Mesodermal cell (in vitro differentiated cells): ENCODE data around the gene EMID1.

Experiments used
- H3K27ac ChIP-seq: 2 replicates; pipeline ENCODE4 v1.7.0; 2013; ENCODE audit warnings: mild to moderate bottlenecking, low read depth, low read length, moderate library complexity; ENCODE audit not compliant: severe bottlenecking
- H3K36me3 ChIP-seq: 2 replicates; pipeline ENCODE4 v1.7.1; 2013; ENCODE audit warnings: mild to moderate bottlenecking, low read length, moderate library complexity; ENCODE audit not compliant: control insufficient read depth, insufficient read depth
- H3K4me1 ChIP-seq: one replicate; pipeline ENCODE4 v1.7.1; 2013; ENCODE audit warnings: mild to moderate bottlenecking, low read length; ENCODE audit not compliant: insufficient read depth, control insufficient read depth, poor library complexity, severe bottlenecking
- H3K4me3 ChIP-seq: 2 replicates; pipeline ENCODE4 v1.7.0; 2013; ENCODE audit warnings: low read length, control low read depth, mild to moderate bottlenecking; ENCODE audit not compliant: insufficient read depth, poor library complexity, severe bottlenecking; ENCODE audit errors: extremely low read depth
- H3K9me3 ChIP-seq: 2 replicates; pipeline ENCODE4 v1.7.1; 2013; ENCODE audit warnings: mild to moderate bottlenecking, low read length, moderate library complexity; ENCODE audit not compliant: control insufficient read depth
- WGBS, 2 experiments: methylation state at CpG; one replicate each; pipeline ENCODE4 v1.1.5; 2013; ENCODE audit warnings: missing lambda C conversion rate in 2 of 2; ENCODE audit not compliant: insufficient coverage in 2 of 2; 5-methylcytosine and 5-hydroxymethylcytosine counted together

The EMID1 gene

GRCh38 chr22:29266564-29267461 is 61.1 kb downstream of the EMID1 start:
- 20 to 22% methylated on average over 8 to 11 of the region's 13 CpGs for WGBS, 2 experiments
- Histone ChIP-seq H3K27ac (peak overlapping the region; percentile 100), H3K4me3 (peak overlapping the region; percentile 95), H3K36me3 (peaks cover 64% of the 10 kb centered on the region), H3K9me3 (no peaks in the 10 kb centered on the region), H3K4me1 (peaks cover 23% of the 10 kb centered on the region)

- Histone ChIP-seq H3K9me3 (no peaks in the 10 kb centered on the region), H3K36me3 (peaks cover 70% of the 10 kb centered on the region), H3K4me3 (peak overlapping the region; percentile 95), H3K27ac (peak overlapping the region; percentile 100), H3K4me1 (peaks cover 23% of the 10 kb centered on the region)
- WGBS, 2 experiments = 0% methylated on average over 22 to 29 of the region's 32 CpGs
These were observed 61.8 kb downstream of the EMID1 start for GRCh38 chr22:29267462-29267857.

GRCh38 chr22:29267858-29268510 is 62.3 kb downstream of the EMID1 start, which contains the start of the genes EWSR1 and RHBDD3:
TSS of gene EWSR1 (plus strand) at chr22:29268268. CDS start at chr22:29268337, 69 bp downstream.
TSS of gene RHBDD3 (minus strand) at chr22:29267981. CDS start at chr22:29265626, 2,355 bp downstream.
- 0% methylated on average over 29 to 53 of the region's 67 CpGs for WGBS, 2 experiments

GRCh38 chr22:29268511-29269229 is 63.0 kb downstream of the EMID1 start:
- no peaks in the 10 kb centered on the region for H3K9me3 ChIP-seq
- H3K4me3 ChIP-seq = peak overlapping the region; percentile 95
- WGBS, 2 experiments = 0% methylated on average over 33 to 51 of the region's 51 CpGs
- peaks cover 79% of the 10 kb centered on the region for H3K36me3 ChIP-seq
- H3K27ac ChIP-seq = peak overlapping the region; percentile 100
- peaks cover 23% of the 10 kb centered on the region for H3K4me1 ChIP-seq

More at GRCh38 chr22:29267858-29268510, 62.3 kb downstream of the EMID1 start, which contains the start of the genes EWSR1 and RHBDD3:
- Histone ChIP-seq H3K36me3 (peaks cover 76% of the 10 kb centered on the region), H3K4me1 (peaks cover 23% of the 10 kb centered on the region), H3K27ac (peak within 1 kb of the TSS; percentile 100), H3K9me3 (no peaks in the 10 kb centered on the region), H3K4me3 (peak within 1 kb of the TSS; percentile 95)

- WGBS, 2 experiments = 1 to 2% methylated on average over 13 to 14 of the region's 14 CpGs
- H3K36me3 ChIP-seq = peaks cover 79% of the 10 kb centered on the region
- peak overlapping the region; percentile 95 for H3K4me3 ChIP-seq
- peaks cover 23% of the 10 kb centered on the region for H3K4me1 ChIP-seq
- peak overlapping the region; percentile 100 for H3K27ac ChIP-seq
- no peaks in the 10 kb centered on the region for H3K9me3 ChIP-seq
These were observed 63.5 kb downstream of the EMID1 start for GRCh38 chr22:29269230-29269604.

GRCh38 chr22:29269731-29270474 is 64.2 kb downstream of the EMID1 start:
- Histone ChIP-seq H3K27ac (peak overlapping the region; percentile 100), H3K4me3 (peak overlapping the region; percentile 95), H3K9me3 (no peaks in the 10 kb centered on the region), H3K36me3 (peaks cover 79% of the 10 kb centered on the region), H3K4me1 (peaks cover 23% of the 10 kb centered on the region)
- WGBS, 2 experiments = 31 to 37% methylated on average over 7 to 10 of the region's 13 CpGs

- H3K4me1 ChIP-seq = peaks cover 23% of the 10 kb centered on the region
- no peaks in the 10 kb centered on the region for H3K9me3 ChIP-seq
- H3K4me3 ChIP-seq = peak overlapping the region; percentile 95
- peaks cover 79% of the 10 kb centered on the region for H3K36me3 ChIP-seq
- no peak overlapping the region for H3K27ac ChIP-seq
- 57 to 71% methylated on average over 4 to 6 of the region's 9 CpGs for WGBS, 2 experiments
These were observed 65.0 kb downstream of the EMID1 start for GRCh38 chr22:29270475-29271271.

- Histone ChIP-seq H3K4me3 (no peak overlapping the region), H3K27ac (no peak overlapping the region), H3K4me1 (peaks cover 14% of the 10 kb centered on the region), H3K9me3 (no peaks in the 10 kb centered on the region), H3K36me3 (peaks cover 89% of the 10 kb centered on the region)
- WGBS, 2 experiments = 97 to 100% methylated on average over 2 of the region's 2 CpGs
These were observed 66.9 kb downstream of the EMID1 start for GRCh38 chr22:29272624-29273023.

GRCh38 chr22:29275167-29275566 is 69.5 kb downstream of the EMID1 start:
- peaks cover 100% of the 10 kb centered on the region for H3K36me3 ChIP-seq
- H3K4me1 ChIP-seq = peaks cover 9% of the 10 kb centered on the region
- 92 to 95% methylated on average over 2 of the region's 3 CpGs for WGBS, 2 experiments

More at GRCh38 chr22:29275167-29275566, 69.5 kb downstream of the EMID1 start:
- H3K4me3 ChIP-seq = no peak overlapping the region
- H3K27ac ChIP-seq = no peak overlapping the region
- H3K9me3 ChIP-seq = no peaks in the 10 kb centered on the region
